HEK293T (cell line): ENCODE results near the gene CD83.
A peak's percentile ranks its signal among the peaks of the same experiment; 100 is the strongest.

Experiments used
- CTCF ChIA-PET: fragments of 350-600 bp; formaldehyde crosslinking; extraction: SDS; loops from one replicate; lab custom pipeline; 2021; ENCODE audit warnings: antibody characterized with exemption, inconsistent platforms; lab: Yijun Ruan, JAX
- POLR2A ChIA-PET: fragments of 350-600 bp; formaldehyde crosslinking; extraction: SDS; loops from one replicate; lab custom pipeline; 2020; ENCODE audit warnings: antibody characterized with exemption, inconsistent platforms; lab: Yijun Ruan, JAX
- DNase-seq: peaks from one replicate; pipeline ENCODE4 v3.0.0; 2012; ENCODE audit warnings: mixed read lengths; ENCODE audit errors: extremely low spot score
- ARNT ChIP-seq: fragments of 450-650 bp; IDR thresholded peaks from 2 replicates; pipeline ENCODE4 v1.6.1; 2017; ENCODE audit warnings: mild to moderate bottlenecking
- BHLHE40 ChIP-seq: fragments of 450-650 bp; IDR thresholded peaks from 2 replicates; pipeline ENCODE4 v1.6.1; 2016; ENCODE audit warnings: mild to moderate bottlenecking, moderate library complexity, borderline replicate concordance
- CTBP1 ChIP-seq: fragments of 450-650 bp; IDR thresholded peaks from 2 replicates; pipeline ENCODE4 v1.6.1; 2016; ENCODE audit warnings: borderline replicate concordance
- ELF4 ChIP-seq: fragments of 450-650 bp; IDR thresholded peaks from 2 replicates; pipeline ENCODE4 v1.6.1; 2017; ENCODE audit warnings: antibody characterized with exemption
- FOXA1 ChIP-seq: fragments of 450-650 bp; IDR thresholded peaks from 2 replicates; pipeline ENCODE4 v1.6.1; 2016; ENCODE audit warnings: mild to moderate bottlenecking
- FOXK2 ChIP-seq: fragments of 450-650 bp; IDR thresholded peaks from 2 replicates; pipeline ENCODE4 v1.6.1; 2016; ENCODE audit warnings: mild to moderate bottlenecking
- FOXM1 ChIP-seq: fragments of 450-650 bp; IDR thresholded peaks from 2 replicates; pipeline ENCODE4 v1.6.1; 2017; ENCODE audit warnings: mild to moderate bottlenecking, borderline replicate concordance
- HDGF ChIP-seq: fragments of 450-650 bp; IDR thresholded peaks from 2 replicates; pipeline ENCODE4 v1.6.1; 2017; ENCODE audit warnings: antibody characterized with exemption, borderline replicate concordance
- L3MBTL2 ChIP-seq: fragments of 450-650 bp; conservative IDR thresholded peaks from 2 replicates; pipeline ENCODE4 v1.6.1; 2016; ENCODE audit warnings: mild to moderate bottlenecking
- LEF1 ChIP-seq: fragments of 450-650 bp; IDR thresholded peaks from 2 replicates; pipeline ENCODE4 v1.6.1; 2017; ENCODE audit warnings: mild to moderate bottlenecking, borderline replicate concordance
- NFRKB ChIP-seq: fragments of 450-650 bp; IDR thresholded peaks from 2 replicates; pipeline ENCODE4 v1.6.1; 2016; ENCODE audit warnings: mild to moderate bottlenecking, moderate library complexity
- SP1 ChIP-seq: fragments of 450-650 bp; IDR thresholded peaks from 2 replicates; pipeline ENCODE4 v1.6.1; 2017
- SUZ12 ChIP-seq: fragments of 450-650 bp; IDR thresholded peaks from 2 replicates; pipeline ENCODE4 v1.6.1; 2016; ENCODE audit warnings: mild to moderate bottlenecking
- TARDBP ChIP-seq: fragments of 450-650 bp; IDR thresholded peaks from 2 replicates; pipeline ENCODE4 v1.6.1; 2016
- ZNF384 ChIP-seq: fragments of 450-650 bp; IDR thresholded peaks from 2 replicates; pipeline ENCODE4 v1.6.1; 2016
- TF ChIP-seq, protein P1 (sequence below): fragments of 450-650 bp; IDR thresholded peaks from 2 replicates; pipeline ENCODE4 v1.6.1; 2016

The CD83 gene

GRCh38 chr6:14162826-14163225 lies 45.3 kb downstream of the CD83 start:
- no peak for DNase-seq
- ChIA-PET POLR2A (no interaction called here), CTCF (no interaction called here)
- TF ChIP-seq LEF1 (no peak), ZNF384 (no peak), CTBP1 (no peak), SP1 (no peak), FOXA1 (no peak), ELF4 (no peak), BHLHE40 (no peak)

DNA sequence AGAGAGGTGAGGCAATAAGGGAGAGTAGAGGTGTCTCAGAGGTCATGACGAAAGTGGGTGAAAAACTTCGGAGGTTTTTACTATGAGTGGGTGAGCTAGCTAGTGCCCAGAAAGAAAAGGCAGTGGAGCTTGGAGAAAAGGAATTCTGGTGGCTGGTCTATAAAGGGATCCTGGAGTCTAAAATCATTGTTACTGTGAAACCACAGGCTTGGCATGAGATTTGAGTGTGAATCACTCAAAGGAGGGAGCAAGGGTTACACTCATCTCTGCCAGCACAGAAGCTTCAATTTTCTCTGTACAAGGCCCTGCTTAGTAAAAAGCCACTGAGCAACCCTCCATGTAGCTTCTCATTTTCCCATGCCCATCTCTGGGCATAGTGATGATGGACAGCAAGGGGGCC lies 47.5 kb downstream of the CD83 start:
- ChIA-PET CTCF (no interaction called here), POLR2A (no interaction called here)
- DNase-seq: no peak
- no peak for TF ChIP-seq TARDBP
- no peak for TF ChIP-seq ELF4
- no peak for TF ChIP-seq SP1
- TF ChIP-seq HDGF: no peak
- TF ChIP-seq FOXM1: no peak

- ChIA-PET POLR2A (no interaction called here), CTCF (no interaction called here)
- TF ChIP-seq NFRKB: no peak
- TF ChIP-seq FOXA1: no peak
- no peak for TF ChIP-seq TARDBP
- TF ChIP-seq ELF4: no peak
- TF ChIP-seq HDGF: no peak
- no peak for TF ChIP-seq CTBP1
- TF ChIP-seq SP1: no peak
- TF ChIP-seq FOXM1: no peak
- TF ChIP-seq L3MBTL2: no peak
- no peak for TF ChIP-seq LEF1
- TF ChIP-seq ARNT: no peak
- TF ChIP-seq FOXK2: no peak
- TF ChIP-seq ZNF384: no peak
- no peak for TF ChIP-seq SUZ12
- TF ChIP-seq, protein P1, sequence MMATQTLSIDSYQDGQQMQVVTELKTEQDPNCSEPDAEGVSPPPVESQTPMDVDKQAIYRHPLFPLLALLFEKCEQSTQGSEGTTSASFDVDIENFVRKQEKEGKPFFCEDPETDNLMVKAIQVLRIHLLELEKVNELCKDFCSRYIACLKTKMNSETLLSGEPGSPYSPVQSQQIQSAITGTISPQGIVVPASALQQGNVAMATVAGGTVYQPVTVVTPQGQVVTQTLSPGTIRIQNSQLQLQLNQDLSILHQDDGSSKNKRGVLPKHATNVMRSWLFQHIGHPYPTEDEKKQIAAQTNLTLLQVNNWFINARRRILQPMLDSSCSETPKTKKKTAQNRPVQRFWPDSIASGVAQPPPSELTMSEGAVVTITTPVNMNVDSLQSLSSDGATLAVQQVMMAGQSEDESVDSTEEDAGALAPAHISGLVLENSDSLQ: no peak
- DNase-seq: no peak
Measured at GRCh38 chr6:14166839-14167238, 49.3 kb downstream of the CD83 start.

- CTCF ChIA-PET: interaction anchor here (0.7 kb wide), 1 partner anchor 13 kb away, joined by 3 read pairs; no protein-coding TSS in a partner anchor
- POLR2A ChIA-PET: no interaction called here
Measured at GRCh38 chr6:14170128-14170527, 52.6 kb downstream of the CD83 start.

DNA sequence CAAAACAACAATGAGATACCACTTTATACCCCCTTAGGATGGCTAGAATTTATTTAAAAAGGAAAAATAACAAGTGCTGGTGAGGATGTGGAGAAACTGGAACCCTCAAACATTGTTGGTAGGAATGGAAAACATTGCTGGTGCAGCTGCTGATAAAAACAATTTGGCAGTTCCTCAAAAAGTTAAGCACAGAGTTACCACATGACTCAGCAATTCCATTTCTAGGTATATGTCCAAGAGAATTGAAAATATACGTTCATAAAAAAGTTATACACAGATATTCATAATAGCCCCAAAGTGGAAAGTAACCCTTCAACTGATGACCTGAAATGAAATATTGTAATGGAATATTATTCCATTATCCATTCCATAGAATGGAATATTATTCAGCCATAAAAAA lies 55.0 kb downstream of the CD83 start:
- DNase-seq: no peak
- no peak for TF ChIP-seq ZNF384
- TF ChIP-seq CTBP1: no peak
- TF ChIP-seq TARDBP: no peak
- TF ChIP-seq L3MBTL2: no peak
- no peak for TF ChIP-seq ARNT
- CTCF ChIA-PET: no interaction called here
- POLR2A ChIA-PET: no interaction called here

More at GRCh38 chr6:14170128-14170527, 52.6 kb downstream of the CD83 start:
- DNase-seq: no peak
- TF ChIP-seq, protein P1: peak; percentile 83
- TF ChIP-seq BHLHE40: no peak
- TF ChIP-seq FOXA1: no peak

- no peak for TF ChIP-seq L3MBTL2
- ChIA-PET POLR2A (no interaction called here), CTCF (no interaction called here)
- no peak for DNase-seq
Measured at GRCh38 chr6:14174226-14174625, 56.7 kb downstream of the CD83 start.

- DNase-seq: no peak
- ChIA-PET POLR2A (no interaction called here), CTCF (interaction anchor here (0.6 kb wide), 1 partner anchor 1395 kb away, joined by 8 read pairs; no protein-coding TSS in a partner anchor)
- TF ChIP-seq TARDBP (no peak), SUZ12 (no peak), FOXM1 (no peak), L3MBTL2 (no peak), LEF1 (no peak), NFRKB (no peak), HDGF (no peak), ARNT (no peak), FOXK2 (no peak), CTBP1 (no peak), SP1 (no peak), ZNF384 (no peak)
- TF ChIP-seq, protein P1: no peak
Measured at GRCh38 chr6:14174996-14175395, 57.4 kb downstream of the CD83 start.

DNA sequence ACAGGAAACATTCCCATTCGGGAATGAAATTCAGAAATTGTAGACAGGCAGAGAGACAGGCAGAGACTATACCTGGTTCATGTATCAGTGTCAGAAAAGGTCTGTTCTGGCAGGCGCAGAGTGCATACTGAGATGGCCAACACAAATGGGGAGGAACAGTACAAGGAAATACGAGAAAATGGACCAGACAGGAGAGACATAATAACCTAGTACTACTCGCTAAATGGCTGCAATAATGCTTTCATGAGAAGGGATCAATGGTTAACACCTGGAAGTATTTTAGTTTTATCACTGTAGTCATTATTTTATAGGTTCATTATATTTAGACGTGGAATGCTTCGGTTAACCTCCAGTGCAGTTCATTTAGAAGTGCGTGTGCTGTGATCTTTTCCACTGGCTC lies 58.9 kb downstream of the CD83 start:
- ChIA-PET POLR2A (no interaction called here), CTCF (no interaction called here)

More for the DNA sequence above, 58.9 kb downstream of the CD83 start:
- no peak for DNase-seq
- no peak for TF ChIP-seq FOXK2
- no peak for TF ChIP-seq NFRKB
- no peak for TF ChIP-seq FOXA1
- TF ChIP-seq CTBP1: no peak
- no peak for TF ChIP-seq TARDBP
- TF ChIP-seq FOXM1: no peak
- TF ChIP-seq SP1: no peak
- TF ChIP-seq HDGF: no peak
- no peak for TF ChIP-seq SUZ12
- TF ChIP-seq ZNF384: no peak
- TF ChIP-seq ARNT: no peak
- no peak for TF ChIP-seq BHLHE40
- no peak for TF ChIP-seq ELF4
- TF ChIP-seq LEF1: no peak
- TF ChIP-seq, protein P1: no peak
- TF ChIP-seq L3MBTL2: no peak
